Astrocyte of the cerebellum (primary cell): ENCODE data around the gene EFHD1.
"Not testable (repeated sequence)": the region's sequence is repeated elsewhere in the genome, so short reads cannot be mapped to it uniquely, and the experiment has no call there.

Experiments used
- DNase-seq: peaks from one replicate; pipeline ENCODE4 v3.0.0-alpha.2; 2011; ENCODE audit warnings: low read depth
- H3K4me3 ChIP-seq: 2 replicates; pipeline ENCODE4 v1.5.1; 2011; ENCODE audit warnings: mild to moderate bottlenecking, low read depth, low read length, moderate library complexity
- CTCF ChIP-seq: IDR thresholded peaks from 2 replicates; pipeline ENCODE4 v1.5.1; 2012; ENCODE audit warnings: low read length, low read depth, moderate library complexity, mild to moderate bottlenecking; ENCODE audit errors: missing control alignments
- in situ Hi-C: cut with HindIII; loops from 2 replicates; pipeline ENCODE4 v1.10.0; 2017; ENCODE audit warnings: low sequenced_read_pairs

EFHD1 gene

GRCh38 chr2:232672588-232672987 lies 39.2 kb downstream of the EFHD1 start:
- in situ Hi-C loops: loop anchor here (5.0 kb wide), 1 partner anchor 80 kb away; no protein-coding TSS in a partner anchor
- H3K4me3 ChIP-seq: no peak overlapping the region
- no peak for TF ChIP-seq CTCF
- no peak for DNase-seq

GRCh38 chr2:232674491-232674890 lies 41.1 kb downstream of the EFHD1 start:
- in situ Hi-C loops: loop anchor here (5.0 kb wide), 1 partner anchor 82 kb away; no protein-coding TSS in a partner anchor
- TF ChIP-seq CTCF: no peak
- H3K4me3 ChIP-seq: no peak overlapping the region
- no peak for DNase-seq

GRCh38 chr2:232675381-232675780 lies 42.0 kb downstream of the EFHD1 start:
- TF ChIP-seq CTCF: no peak
- DNase-seq: no peak
- no peak overlapping the region for H3K4me3 ChIP-seq
- in situ Hi-C loops: no loop called here

GRCh38 chr2:232680006-232680405 lies 46.6 kb downstream of the EFHD1 start:
- no peak for DNase-seq
- no peak for TF ChIP-seq CTCF
- in situ Hi-C loops: no loop called here
- H3K4me3 ChIP-seq: no peak overlapping the region

- in situ Hi-C loops: no loop called here
- DNase-seq: no peak
- TF ChIP-seq CTCF: no peak
- H3K4me3 ChIP-seq: no peak overlapping the region
Observed at GRCh38 chr2:232681527-232681926, 48.1 kb downstream of the EFHD1 start.

GRCh38 chr2:232683368-232683767 lies 50.0 kb downstream of the EFHD1 start:
- TF ChIP-seq CTCF: peak; percentile 5
- in situ Hi-C loops: no loop called here
- no peak overlapping the region for H3K4me3 ChIP-seq
- DNase-seq: no peak

- DNase-seq, H3K4me3 ChIP-seq: not testable (repeated sequence)
- in situ Hi-C loops: loop anchor here (5.0 kb wide), 1 partner anchor 42 kb away; no protein-coding TSS in a partner anchor
Observed at GRCh38 chr2:232685391-232685790, 52.0 kb downstream of the EFHD1 start.
